Measurements from ENCODE around the gene MAP3K1.
"Not testable (repeated sequence)": the region's sequence is repeated elsewhere in the genome, so short reads cannot be mapped to it uniquely, and the experiment has no call there.

The MAP3K1 gene

DNA sequence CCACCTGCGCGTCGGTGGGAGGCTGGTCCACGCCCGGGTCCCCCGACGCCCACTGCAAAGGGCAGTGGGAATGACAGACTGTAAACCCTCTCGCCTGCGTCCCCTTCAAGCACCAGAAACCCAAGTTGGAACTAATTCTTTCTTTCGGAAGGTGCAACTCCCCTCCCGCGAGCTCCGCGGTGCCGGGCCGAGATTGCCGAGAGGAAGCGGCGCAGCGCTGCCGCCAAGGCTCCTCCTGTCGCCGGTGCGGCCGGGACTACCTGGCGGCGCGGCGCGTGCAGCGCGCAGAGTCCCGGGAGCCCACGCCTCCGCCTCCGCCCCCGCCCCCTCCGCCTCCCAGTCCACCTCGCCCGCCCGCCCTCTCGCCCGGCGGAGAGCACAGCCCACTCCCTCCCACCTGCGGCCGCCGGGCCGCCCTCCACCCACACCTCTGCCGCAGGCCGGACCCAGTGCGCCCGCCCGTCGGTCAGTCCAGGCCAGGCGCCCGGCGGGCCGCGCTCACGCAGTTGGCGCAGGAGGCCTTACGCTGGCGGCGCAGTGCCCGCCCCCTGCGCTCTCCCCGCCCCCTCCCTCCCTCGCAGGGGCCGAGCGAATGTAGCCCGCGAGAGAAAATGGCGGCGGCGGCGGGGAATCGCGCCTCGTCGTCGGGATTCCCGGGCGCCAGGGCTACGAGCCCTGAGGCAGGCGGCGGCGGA is at the start of gene MAP3K1:
MAP3K1 (plus strand) TSS at position 587 of the 695 bp plus-strand sequence; CDS start at position 612, 25 bp downstream.
- in situ Hi-C loops (cut with HindIII; ENCODE audit: low sequenced_read_pairs), result no loop called here

DNA sequence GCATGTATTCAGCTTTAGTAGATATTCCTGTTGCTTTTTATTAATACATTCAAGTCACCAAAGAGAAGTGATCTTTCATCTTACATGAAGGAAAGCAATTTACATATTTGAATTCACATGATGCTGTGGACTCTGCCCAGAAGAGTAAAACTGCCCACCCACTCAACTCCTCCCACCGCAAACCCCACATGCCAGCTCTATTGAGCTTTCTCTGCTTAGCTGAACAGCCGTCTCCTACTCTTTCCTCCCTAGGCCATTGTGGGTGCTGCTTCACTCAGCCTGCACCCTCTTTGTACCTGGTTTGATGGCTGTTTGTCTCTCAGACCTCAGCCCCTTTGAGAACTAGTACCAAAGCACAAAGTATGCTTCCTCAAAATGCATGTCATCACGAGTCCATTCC is 48.4 kb upstream of the MAP3K1 start:
- in situ Hi-C loops (cut with HindIII; ENCODE audit: low sequenced_read_pairs), result no loop called here

DNA sequence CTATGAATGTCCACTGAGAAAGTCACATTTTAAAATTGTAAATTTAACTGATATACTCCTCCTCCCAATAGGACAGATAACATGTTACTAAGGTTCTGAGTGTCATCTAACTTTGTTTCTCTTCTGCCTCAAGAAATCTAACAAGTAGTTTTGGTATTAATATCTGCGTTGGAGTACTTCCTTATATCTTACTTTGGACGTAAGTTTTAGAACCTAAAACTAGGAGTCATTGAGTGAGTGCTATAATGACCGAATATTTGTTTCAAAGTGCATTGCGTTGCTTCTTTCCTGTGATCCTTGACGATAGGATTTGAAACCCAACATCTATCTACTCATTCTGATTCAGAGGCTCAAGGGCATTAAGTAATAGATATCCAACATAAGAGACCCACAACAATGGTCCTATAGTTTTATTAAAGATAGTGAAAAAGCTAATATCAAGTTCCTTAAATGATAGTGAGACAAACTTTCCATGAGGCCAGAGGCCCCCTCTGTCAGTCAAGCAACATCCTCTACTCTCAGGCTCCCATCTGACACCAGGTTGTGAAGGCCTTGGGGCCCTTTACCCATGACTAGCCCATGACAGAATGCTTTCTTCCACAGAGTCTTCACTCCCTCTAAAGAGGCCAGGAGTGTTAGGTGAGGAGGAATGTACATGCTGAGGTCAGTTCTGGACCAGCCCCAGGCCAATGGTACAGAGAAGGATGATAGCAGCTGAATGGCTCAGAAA is 45.3 kb upstream of the MAP3K1 start:
- in situ Hi-C loops (cut with HindIII; ENCODE audit: low sequenced_read_pairs), result no loop called here

GRCh38 chr5:56772767-56773166 is 42.6 kb upstream of the MAP3K1 start:
- in situ Hi-C loops (cut with HindIII; ENCODE audit: low sequenced_read_pairs), result no loop called here

DNA sequence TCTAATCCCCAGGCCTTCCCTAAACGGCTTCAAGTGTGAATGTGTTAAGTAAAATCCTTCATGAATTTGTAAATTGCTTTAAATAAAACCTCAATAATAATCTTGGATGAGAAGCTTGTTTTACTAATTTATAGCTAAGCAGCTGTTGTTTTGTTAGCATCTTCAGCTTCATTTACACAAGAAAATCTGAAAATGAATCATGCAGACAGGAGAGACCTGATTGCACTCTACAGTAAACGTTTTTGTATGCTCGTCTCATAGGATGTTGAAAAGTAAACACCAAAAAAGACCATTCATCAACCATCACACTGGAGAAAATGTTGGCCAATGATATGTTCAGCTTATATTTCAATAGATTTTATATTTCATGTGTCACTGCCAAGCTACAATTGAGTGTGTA is 40.4 kb upstream of the MAP3K1 start:
- in situ Hi-C loops (cut with HindIII; ENCODE audit: low sequenced_read_pairs), result no loop called here

DNA sequence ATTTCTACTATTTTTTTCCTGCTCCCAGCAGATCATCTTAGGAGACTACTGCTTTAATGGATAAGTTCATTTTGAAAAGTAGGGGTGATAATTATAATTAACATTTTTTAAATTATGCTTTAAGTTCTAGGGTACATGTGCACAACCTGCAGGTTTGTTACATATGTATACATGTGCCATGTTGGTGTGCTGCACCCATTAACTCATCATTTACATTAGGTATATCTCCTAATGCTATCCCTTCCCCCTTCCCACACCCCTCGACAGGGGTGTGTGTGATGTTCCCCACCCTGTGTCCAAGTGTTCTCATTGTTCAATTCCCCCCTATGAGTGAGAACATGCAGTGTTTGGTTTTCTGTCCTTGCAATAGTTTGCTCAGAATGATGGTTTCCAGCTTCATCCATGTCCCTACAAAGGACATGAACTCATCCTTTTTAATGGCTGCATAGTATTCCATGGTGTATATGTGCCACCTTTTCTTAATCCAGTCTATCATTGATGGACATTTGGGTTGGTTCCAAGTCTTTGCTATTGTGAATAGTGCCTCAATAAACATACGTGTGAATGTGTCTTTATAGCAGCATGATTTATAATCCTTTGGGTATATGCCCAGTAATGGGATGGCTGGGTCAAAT is 39.0 kb upstream of the MAP3K1 start:
- in situ Hi-C loops (cut with HindIII; ENCODE audit: low sequenced_read_pairs), result not testable (repeated sequence)

DNA sequence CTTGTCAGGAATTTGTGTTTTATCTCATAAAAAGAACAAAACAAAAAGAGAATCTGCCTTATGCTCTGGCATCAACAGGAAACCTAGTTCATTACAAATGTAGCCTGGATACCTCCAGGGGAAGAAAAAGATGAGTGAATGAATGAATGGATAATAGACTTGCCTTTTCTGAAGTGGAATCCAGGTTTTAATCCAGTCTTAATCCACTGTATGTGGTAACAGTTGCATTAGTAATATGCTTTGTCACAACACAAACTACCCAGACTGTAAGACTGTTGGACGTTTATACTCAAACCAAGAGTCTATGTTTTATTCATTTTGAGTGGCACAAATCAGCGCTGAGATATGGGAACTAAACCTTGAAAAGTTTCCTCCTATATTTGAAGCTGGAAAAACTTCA is 32.1 kb upstream of the MAP3K1 start:
- in situ Hi-C loops (cut with HindIII; ENCODE audit: low sequenced_read_pairs), result no loop called here

DNA sequence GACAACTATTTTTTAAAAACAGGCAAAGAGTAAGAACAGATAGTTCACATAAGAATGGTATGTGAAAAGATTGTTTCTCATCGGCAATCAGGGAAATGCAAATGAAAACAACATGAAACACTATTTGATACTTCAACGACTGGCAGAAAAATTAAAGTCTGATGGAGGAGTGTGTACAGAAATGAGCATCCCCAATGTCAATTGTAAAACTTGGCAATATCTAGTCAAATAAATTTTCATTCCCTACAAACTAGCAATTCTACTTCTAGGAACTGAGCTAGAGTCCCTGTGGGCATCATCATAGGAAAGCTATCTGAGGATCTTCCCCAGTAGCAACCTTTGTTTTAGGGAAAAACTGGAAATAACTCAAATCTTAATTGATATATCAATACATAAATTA is 29.0 kb upstream of the MAP3K1 start:
- in situ Hi-C loops (cut with HindIII; ENCODE audit: low sequenced_read_pairs), result no loop called here

DNA sequence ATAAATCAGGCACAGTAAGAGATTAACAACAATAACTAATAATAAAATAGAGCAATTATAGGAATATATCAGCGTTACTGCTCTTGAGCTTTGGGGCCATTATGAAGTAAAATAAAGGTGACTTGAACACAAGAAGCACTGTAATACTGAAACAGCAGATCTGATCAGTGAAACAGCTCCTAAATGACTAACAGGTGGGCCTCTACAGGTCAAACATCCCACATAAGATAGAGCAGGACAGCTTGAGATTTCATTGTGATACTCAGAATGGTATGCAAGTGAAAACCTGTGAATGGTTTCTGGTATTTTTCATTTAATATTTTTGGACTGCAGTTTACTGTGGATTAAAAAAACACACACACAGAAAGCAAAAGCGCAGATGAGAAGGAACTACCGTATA is 24.0 kb upstream of the MAP3K1 start:
- in situ Hi-C loops (cut with HindIII; ENCODE audit: low sequenced_read_pairs), result no loop called here

DNA sequence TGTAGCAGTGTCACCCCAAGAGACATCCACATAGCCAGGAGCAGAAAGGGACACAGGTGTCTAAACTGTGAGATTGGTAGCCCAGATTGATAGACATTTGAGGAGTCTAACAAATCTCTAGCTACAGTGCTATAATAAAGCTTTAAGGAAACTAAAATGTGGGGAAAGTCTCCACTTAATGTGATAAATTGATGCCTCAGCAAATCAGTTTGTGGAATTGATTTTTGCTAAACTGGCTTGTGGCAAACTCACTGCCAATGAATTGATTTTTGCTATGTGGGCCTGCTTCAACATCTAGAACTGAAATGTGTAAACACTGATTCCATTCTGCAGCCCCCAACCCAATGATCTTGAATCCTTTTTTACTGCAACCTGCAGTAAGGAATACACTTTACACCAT is 16.8 kb upstream of the MAP3K1 start:
- in situ Hi-C loops (cut with HindIII; ENCODE audit: low sequenced_read_pairs), result no loop called here

GRCh38 chr5:56800186-56800585 is 15.2 kb upstream of the MAP3K1 start:
- in situ Hi-C loops (cut with HindIII; ENCODE audit: low sequenced_read_pairs), result no loop called here

GRCh38 chr5:56801256-56801655 is 14.1 kb upstream of the MAP3K1 start:
- in situ Hi-C loops (cut with HindIII; ENCODE audit: low sequenced_read_pairs), result no loop called here

DNA sequence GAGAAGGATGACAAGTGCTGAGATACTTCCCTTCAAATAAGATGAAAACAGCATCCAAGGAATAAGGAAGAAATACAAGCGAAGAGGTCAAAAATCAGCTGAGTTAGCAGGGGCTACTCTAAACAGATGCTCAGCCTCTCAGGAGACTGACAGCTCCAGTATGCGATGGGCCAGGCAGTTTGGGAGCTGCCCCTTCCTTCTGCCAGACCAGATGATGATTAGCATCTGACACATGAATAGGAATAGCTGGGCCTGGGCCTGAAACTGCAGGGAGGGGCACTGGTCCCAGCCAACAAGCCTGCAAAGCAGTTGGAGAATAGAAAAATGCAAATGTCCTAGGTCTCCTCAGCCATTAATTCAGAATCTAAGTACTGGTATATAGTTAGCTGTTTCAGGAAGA is 13.1 kb upstream of the MAP3K1 start:
- in situ Hi-C loops (cut with HindIII; ENCODE audit: low sequenced_read_pairs), result no loop called here

DNA sequence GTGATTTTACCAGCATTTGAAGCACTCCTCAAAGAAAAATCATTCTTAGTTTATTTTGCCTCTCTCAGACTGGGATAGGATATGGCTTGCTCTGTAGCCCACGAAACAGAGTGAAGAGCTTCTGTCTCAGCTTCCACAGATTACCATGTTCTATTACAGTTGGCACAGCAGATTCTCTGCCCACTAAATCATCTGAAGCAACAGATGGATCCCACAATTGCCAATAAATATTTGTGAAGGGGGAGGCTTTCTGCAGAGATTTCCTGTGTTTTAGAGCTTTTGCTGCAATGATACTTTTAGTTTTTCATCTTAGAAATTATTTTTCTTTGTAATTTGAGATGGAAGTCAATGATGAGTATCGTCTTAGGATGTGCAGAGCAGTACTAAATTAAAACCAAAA is 12.3 kb upstream of the MAP3K1 start:
- in situ Hi-C loops (cut with HindIII; ENCODE audit: low sequenced_read_pairs), result no loop called here

DNA sequence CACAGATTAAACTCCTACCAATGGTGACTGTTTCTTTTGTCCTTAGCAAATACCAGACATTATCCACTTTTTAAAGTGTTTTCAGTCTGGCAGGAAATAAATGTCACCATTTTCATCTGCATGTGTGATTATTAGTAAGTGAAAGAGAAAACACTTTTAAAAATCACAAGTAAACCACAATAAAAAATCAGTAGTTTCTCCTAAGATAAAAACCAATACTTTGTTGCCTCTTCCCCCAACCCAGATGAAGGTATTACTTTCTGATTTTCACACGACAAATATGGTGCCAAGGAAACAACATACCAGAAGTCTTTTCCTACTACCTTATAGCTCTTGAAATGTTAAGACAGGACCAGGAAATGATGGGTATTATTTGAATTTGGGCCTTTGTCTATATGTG is 11.5 kb upstream of the MAP3K1 start:
- in situ Hi-C loops (cut with HindIII; ENCODE audit: low sequenced_read_pairs), result no loop called here

DNA sequence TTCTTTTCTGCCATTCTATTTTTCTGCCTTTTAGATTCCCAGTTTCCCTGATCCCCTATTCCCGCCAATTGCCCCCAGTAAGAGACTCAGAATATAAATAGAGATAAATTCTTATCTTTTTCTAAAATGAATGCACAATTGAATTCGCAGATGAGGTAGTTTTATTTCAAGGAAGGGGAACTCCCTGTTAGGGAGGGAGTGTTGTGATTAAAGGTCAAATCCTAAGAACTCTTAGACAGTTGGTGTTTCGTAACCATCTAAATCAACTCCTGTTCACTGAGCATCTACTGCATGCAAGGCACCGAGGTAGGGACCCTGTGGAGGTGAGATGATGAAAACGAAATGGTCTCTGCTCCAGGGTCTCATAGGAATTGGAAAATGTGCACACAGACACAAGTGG is 7.7 kb upstream of the MAP3K1 start:
- in situ Hi-C loops (cut with HindIII; ENCODE audit: low sequenced_read_pairs), result no loop called here

DNA sequence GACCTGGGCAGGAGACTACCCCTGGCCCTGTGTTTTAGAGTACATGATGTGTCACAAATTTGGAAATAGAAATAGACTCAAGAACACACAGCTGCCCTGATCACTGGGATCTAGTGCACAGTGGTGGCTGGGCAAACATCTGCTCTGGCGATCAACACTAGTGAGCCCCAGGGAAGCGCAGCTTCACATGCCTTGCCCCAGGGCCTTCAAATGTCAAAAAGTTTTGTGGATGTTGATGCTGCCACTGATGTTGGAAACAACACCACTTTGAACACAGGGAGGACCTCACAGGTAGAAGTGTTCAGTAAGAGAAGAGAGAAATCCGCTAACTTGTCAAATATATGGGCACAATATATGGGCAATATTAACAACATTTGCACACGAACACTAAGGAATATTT is 7.1 kb upstream of the MAP3K1 start:
- in situ Hi-C loops (cut with HindIII; ENCODE audit: low sequenced_read_pairs), result no loop called here

DNA sequence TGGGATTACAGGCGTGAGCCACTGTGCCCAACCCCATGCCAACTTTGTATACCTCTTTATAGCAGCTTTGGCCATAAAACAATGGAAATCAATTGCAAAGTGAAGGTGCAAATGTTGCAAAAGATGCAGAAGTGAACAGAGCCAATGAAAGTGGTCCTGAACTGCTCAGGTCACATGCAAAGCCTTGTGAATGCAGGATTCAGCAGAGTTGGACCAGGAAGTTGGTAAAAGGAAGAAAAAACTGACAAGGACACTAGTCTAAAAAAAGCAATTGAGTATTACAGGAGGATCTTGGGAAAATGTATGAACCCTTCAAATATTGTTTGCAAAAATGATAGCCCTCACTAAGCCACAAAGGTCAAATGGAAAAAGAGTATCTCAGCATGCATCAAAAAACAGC is 4.5 kb upstream of the MAP3K1 start:
- in situ Hi-C loops (cut with HindIII; ENCODE audit: low sequenced_read_pairs), result no loop called here

DNA sequence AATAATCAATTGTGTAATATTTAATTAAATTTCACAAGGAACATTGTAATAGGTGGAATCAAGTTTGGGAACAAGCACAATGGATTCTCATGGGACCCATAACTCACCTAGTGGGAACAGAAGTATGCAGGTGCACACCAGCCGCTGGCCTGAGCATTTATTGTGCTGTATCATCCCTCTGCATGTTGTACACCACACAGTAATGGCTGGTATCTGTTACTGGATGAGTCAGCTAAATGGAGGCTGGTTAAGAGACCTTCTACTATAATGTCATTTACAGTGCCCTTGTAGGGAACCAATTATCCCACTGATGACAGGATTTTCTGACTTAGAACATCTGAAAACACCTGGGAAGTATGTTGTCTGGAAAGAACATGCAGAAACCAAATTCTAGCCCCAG is 3.2 kb upstream of the MAP3K1 start:
- in situ Hi-C loops (cut with HindIII; ENCODE audit: low sequenced_read_pairs), result no loop called here

DNA sequence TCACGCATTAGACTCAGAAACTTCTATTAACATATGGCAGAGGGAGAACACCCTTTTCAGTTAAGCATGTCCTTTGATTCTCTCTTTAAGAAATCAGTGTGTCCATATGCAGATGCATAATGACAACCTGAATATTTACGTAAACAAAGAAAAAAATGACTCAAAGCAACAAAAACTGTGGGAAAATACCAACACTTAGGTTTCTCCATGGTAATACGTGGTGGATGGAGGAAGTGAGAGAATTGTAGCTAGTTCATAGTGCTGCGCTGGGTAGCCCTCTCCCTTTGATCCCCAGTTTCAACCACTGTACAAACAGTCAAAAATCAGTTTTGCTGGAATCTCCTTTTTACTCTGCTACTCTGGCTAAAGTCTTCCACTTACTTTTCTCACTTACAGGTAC is 2.0 kb upstream of the MAP3K1 start:
- in situ Hi-C loops (cut with HindIII; ENCODE audit: low sequenced_read_pairs), result no loop called here

GRCh38 chr5:56814361-56814962 is 887 bp upstream of the MAP3K1 start:
- in situ Hi-C loops (cut with HindIII; ENCODE audit: low sequenced_read_pairs), result no loop called here
